AG10803 (cell line): ENCODE measurements around the gene PIK3R6.
A peak's percentile ranks its signal among the peaks of the same experiment; 100 is the strongest.

Experiments used
- DNase-seq: peaks from one replicate; pipeline ENCODE4 v3.0.0; 2010; ENCODE audit warnings: low read depth
- H3K4me3 ChIP-seq: 2 replicates; pipeline ENCODE4 v1.5.1; 2011; ENCODE audit warnings: mild to moderate bottlenecking, low read length, control low read depth
- CTCF ChIP-seq: conservative IDR thresholded peaks from 2 replicates; pipeline ENCODE4 v1.5.1; 2011; ENCODE audit warnings: mild to moderate bottlenecking, low read length, control low read depth, inconsistent platforms

Gene PIK3R6

DNA sequence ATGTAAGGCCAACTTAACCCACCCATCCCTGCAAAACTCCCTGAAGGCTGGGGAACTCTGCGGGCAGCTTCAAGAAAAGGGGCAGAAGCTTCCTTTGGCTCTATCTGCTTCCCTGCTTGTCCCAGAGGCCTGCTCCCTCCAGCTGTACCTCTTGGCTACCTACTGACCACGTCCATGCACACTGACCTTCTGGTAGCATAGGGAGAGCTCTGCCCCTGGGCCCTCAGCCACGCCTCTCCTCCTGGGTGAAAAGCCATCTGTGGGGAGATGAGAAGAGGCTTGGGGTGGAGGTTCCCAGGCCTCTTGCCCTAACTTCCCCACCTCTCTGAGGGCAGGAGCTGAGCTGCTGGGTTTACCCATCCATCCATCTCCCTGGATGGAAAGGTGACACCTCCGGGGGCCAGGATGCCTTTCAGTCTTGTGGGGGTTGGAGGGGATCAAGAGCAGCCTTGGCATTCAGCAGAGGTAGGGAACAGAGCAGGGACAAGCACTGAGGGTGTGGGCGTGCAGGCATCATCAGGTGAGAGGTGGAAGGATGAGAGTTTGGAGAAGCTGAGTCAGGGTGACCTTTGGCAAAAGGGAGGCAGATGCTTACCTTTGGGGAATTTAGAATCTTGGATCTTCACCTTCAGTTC lies 45.0 kb downstream of the PIK3R6 start:
- no peak overlapping the region for H3K4me3 ChIP-seq
- DNase-seq: no peak
- no peak for TF ChIP-seq CTCF

DNA sequence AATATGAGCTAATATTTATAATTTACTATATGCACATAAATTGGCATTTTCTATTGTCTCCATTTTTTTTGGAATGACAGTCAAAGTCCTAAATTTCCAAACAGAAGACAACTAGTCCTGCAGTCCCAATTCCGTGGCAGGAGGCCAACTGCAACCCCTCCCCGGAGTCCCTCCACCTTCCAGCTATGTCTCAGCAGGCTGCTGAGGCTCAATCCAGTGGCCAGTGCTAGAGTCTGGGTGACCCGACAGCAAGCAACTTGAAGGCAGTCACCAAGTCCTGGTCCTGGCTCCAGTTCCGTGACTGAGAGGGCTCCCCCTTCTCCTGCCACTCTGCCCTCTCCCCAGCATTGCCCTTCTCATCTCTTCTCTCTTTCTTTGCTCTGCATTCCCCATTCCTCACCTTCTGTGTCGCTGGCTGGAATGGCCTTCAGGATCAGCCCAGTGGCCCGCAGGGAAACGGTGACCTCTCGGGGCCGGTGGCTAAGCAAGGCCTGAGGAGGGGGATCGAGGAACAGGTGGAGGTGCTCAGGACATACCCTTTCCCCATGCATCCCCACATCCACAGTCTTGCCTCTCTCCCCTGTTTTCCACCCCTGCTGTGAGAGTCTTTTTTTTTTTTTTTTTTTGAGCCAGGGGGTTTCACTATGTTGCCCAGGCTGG lies 45.9 kb downstream of the PIK3R6 start:
- no peak overlapping the region for H3K4me3 ChIP-seq
- no peak for TF ChIP-seq CTCF

GRCh38 chr17:8820311-8821010 lies 47.0 kb downstream of the PIK3R6 start:
- DNase-seq: peak; percentile 27
- no peak overlapping the region for H3K4me3 ChIP-seq
- no peak for TF ChIP-seq CTCF

More for the DNA sequence above, 45.9 kb downstream of the PIK3R6 start:
- DNase-seq: no peak

DNA sequence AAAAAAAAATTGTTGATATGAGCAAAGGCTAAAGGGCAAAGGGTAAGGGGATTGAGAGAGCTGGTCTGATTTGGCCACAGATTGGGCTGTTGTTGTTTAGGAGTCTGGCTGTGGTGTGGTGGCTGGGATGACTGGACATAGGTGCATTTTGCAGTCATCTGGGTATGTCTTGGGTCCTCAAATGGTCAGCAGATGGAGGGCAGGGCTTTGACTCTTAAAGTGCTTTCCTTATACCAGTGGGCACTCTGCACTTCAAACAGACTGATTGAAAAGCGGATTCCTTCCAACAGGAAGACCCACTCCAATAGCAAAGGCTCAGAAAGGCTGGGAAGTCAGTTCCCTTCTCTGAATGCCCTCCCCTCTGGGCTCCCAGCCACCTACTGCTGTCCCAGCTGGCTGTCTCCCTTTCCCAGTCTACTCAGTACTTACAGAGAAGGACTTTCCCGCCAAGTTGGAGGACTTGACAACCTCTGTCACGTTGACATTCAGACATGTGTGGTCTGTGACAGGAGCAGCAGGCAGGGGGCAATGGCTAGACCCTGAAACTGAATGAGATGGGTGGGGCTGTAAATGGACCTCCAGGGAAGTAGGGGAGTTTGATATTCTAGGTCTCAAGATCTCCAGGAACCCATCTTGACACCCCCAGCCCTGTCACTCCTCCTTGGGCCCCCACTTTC lies 48.7 kb downstream of the PIK3R6 start:
- TF ChIP-seq CTCF: no peak
- no peak overlapping the region for H3K4me3 ChIP-seq
- DNase-seq: no peak

DNA sequence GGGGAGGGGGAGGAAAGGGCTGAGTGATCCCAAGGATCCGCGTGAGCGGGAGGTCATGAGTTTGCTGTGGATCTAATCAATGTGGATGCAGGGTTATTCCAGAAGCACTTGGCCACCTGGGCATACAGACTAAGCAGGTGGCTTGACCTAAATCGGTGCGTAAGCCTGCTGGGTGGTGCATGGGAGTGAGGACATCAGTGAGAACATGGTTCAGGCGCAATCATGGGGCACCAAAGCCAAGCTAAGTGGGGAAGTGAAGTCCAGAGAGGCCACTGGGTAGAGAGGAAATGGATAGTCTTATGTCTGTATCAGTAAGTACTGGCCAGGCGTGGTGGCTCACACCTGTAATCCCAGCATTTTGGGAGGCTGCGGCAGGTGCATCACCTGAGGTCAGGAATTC lies 49.4 kb downstream of the PIK3R6 start:
- H3K4me3 ChIP-seq: no peak overlapping the region
- DNase-seq: no peak
- no peak for TF ChIP-seq CTCF

DNA sequence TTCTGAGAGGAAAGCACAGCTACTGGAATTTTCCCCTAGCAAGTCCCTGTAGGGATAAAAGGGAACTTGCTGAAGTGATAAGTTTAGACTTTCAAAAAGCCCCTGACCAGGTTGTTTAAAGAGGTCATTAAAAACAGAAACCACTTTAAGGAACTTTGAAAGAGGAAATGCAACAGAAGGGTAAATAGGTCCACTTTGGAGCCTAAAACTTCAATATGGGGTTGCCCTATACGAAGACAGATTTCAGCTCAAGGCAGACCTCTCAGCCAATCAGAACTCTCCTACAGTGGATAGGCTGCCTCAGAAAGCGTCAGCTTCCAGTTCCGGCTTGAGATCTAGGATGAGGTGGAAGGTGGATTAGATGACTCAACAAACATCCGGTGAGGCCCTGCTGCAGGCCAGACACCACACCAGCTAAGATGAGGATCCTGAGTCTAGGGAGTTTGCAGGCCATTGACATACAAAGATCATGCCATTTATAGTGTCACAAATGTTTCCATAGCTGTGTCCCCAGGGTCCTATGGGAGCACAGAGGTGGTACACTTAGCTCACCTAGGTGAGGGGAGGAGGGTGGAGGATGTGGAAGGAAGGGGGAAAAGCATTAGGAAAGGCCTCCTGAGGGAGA lies 60.4 kb downstream of the PIK3R6 start:
- H3K4me3 ChIP-seq: no peak overlapping the region
- DNase-seq: no peak
- no peak for TF ChIP-seq CTCF
